Activated CD8-positive, alpha-beta memory T cell treated with anti-CD3 and anti-CD28 coated beads for 36 hours (primary cell): ENCODE results near the gene TNIK. TPM values are rescaled to one million over a fixed set of nuclear protein-coding genes. Genes with fewer than 3 reads are reported as not detected.
"Not testable (repeated sequence)": the region's sequence is repeated elsewhere in the genome, so short reads cannot be mapped to it uniquely, and the experiment has no call there.

Experiments
- CTCF ChIA-PET: fragments of 350-600 bp; sonication (Branson Sonifier 250); formaldehyde crosslinking; loops from one replicate; lab custom pipeline; 2021; ENCODE audit warnings: antibody characterized with exemption; lab: Charles Lee
- POLR2A ChIA-PET: fragments of 350-600 bp; sonication (Branson Sonifier 250); formaldehyde crosslinking; loops from one replicate; lab custom pipeline; 2021; ENCODE audit warnings: antibody characterized with exemption; lab: Charles Lee
- total RNA-seq, 2 experiments: library from RNA; stranded (reverse); gene quantifications; one replicate each; pipeline ENCODE4 v1.2.3, GENCODE V29; 2021

The TNIK gene
- total RNA-seq, 2 experiments from 2014 or later = 15.4 to 17.8 TPM

DNA sequence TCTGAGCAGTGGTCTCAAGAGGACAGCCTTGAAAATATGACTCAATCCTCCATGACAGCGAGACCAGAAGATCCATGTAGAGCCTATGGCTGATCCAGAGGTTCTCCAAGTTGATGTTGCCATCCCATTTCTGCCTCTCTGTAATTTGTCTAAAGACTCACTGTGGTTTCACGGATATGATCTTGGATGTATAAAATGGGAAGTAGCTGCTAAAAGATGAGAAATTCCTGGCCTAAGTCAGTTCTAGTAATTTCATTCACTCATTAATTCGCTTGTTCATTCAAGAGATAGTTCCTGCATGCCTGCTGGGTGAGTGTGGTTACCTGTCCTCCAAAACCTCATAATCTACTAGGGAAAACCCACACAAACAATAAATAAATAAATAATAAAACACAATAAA is 145.9 kb downstream of the TNIK start:
- POLR2A ChIA-PET = no interaction called here
- CTCF ChIA-PET = no interaction called here

- ChIA-PET POLR2A (no interaction called here), CTCF (no interaction called here)
Measured at GRCh38 chr3:171313702-171314101, 146.5 kb downstream of the TNIK start.

GRCh38 chr3:171312741-171313140 is 147.5 kb downstream of the TNIK start:
- ChIA-PET CTCF (no interaction called here), POLR2A (interaction anchor here (0.6 kb wide), 1 partner anchor 26 kb away, joined by 3 read pairs; no protein-coding TSS in a partner anchor)

DNA sequence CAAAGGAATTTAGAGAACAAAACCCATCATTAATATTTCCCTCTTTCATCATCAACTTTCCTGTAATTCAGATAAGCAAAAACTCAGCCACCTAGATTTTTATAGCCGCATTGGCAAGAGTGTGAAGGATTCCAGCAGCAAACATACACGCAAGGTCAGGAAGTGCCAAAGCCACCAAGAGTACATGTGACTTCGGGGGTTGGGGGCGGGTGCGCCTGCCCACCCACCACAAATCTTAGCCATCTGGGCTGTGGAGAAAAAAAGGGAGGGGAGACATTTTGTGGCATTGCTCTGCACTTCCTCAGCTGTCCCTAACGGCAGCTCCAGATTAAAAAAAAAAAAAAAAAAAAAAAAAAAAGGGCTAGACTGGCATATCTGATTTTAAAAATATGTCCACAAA is 148.4 kb downstream of the TNIK start:
- POLR2A ChIA-PET = no interaction called here
- CTCF ChIA-PET = no interaction called here

- ChIA-PET POLR2A (no interaction called here), CTCF (no interaction called here)
Measured at GRCh38 chr3:171309906-171310359, 150.3 kb downstream of the TNIK start.

GRCh38 chr3:171307988-171308387 is 152.2 kb downstream of the TNIK start:
- POLR2A ChIA-PET = no interaction called here
- CTCF ChIA-PET = no interaction called here

GRCh38 chr3:171307046-171307585 is 153.1 kb downstream of the TNIK start:
- CTCF ChIA-PET = no interaction called here
- POLR2A ChIA-PET = no interaction called here

DNA sequence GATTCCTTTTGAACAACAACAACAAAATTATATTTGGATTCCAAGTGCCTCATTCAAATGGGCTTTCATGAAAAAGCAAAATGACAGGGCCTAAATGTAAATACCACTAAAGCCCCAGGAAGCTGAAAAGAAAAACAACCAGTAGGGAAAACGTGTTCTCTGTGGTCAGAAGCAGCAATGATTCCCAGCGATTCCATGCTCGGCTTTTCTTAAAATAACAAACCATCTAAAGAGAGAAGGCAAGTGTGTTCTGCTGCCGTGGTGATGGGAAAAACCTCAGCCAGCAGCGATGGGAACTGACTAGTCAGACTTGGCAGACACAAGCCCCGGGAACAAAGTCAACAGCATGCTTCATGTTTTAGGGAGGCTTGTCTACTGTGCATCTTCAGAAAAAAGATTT is 153.6 kb downstream of the TNIK start:
- POLR2A ChIA-PET = no interaction called here
- CTCF ChIA-PET = no interaction called here

DNA sequence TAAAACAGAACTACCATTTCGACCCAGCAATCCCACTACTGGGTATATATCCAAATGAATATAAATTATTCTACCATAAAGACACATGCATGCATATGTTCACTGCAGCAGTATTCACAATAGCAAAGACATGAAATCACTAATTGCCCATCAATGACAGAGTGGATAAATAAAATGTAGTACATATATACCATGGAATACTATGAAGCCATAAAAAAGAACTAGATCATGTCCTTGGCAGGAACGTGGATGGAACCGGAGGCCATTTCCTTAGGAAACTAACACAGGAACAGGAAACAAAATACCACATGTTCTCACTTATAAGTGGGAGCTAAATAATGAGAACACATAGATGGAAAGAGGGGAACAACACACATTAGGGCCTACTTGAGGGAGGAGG is 154.4 kb downstream of the TNIK start:
- CTCF ChIA-PET, POLR2A ChIA-PET: not testable (repeated sequence)

DNA sequence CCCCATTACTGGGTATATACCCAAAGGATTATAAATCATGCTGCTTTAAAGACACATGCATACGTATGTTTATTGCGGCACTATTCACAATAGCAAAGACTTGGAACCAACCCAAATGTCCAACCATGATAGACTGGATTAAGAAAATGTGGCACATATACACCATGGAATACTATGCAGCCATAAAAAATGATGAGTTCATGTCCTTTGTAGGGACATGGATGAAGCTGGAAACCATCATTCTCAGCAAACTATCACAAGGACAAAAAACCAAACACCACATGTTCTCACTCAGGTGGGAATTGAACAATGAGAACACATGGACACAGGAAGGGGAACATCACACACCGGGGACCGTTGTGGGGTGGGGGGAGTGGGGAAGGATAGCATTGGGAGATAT is 155.7 kb downstream of the TNIK start:
- CTCF ChIA-PET = interaction anchor here (0.7 kb wide), 1 partner anchor 147 kb away, joined by 3 read pairs; no protein-coding TSS in a partner anchor
- POLR2A ChIA-PET = not testable (repeated sequence)

DNA sequence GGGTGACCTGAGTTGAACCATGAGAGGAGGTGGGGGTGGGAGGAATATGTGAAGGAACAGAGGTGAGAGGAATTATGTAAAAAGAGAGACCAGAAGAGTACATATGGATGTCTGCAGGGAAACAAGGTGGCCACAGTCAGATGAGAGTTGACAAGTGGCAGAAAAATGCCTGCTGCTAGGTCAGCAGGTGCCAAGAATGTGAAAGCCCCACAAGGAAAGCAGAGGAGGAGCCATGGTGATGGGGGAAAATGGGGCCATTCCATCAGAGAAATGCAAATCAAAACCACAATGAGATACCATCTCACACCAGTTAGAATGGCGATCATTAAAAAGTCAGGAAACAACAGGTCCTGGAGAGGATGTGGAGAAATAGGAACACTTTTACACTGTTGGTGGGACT is 156.2 kb downstream of the TNIK start:
- CTCF ChIA-PET, POLR2A ChIA-PET: not testable (repeated sequence)

DNA sequence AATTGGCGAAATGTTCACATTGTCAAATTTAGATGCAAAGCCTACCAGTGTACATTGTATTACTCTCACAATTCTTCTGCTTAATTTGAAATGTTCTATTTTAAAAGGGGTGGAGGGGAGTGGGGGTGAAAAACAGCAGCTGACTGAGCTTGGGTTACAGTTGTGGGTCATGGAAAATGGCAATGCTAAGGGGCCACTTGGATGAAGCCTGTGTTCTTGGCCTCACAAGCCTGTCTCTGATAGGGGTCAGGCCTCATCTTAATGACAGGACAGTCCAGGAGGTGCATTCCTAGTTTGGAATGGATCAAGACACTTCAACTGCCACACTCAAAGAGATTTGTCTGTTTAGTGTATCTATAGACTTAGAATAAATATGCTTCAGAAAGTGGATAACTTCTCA is 158.2 kb downstream of the TNIK start:
- ChIA-PET POLR2A (no interaction called here), CTCF (no interaction called here)

- POLR2A ChIA-PET = no interaction called here
Measured at GRCh38 chr3:171301002-171301401, 159.2 kb downstream of the TNIK start.

DNA sequence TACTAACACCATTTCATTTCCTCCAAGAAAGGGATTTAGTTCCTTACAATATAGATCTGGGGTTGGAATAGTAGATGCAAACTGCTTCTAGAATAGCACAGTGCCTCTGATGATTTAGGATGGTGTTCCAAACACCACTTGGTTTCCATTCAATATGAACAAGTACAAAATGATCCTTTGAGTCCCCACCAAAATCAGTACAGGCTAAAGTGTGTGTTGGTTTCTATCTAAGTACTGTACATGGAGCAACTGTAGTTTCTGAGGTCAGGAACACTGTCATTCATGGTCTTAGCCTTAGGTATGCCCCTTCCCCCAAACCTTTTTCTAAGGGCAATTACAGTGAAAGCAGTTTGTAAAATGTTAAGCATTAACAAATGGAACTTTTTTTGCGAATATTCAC is 162.3 kb downstream of the TNIK start:
- CTCF ChIA-PET = no interaction called here

More at GRCh38 chr3:171301002-171301401, 159.2 kb downstream of the TNIK start:
- CTCF ChIA-PET = no interaction called here

GRCh38 chr3:171297207-171297606 is 163.0 kb downstream of the TNIK start:
- ChIA-PET CTCF (no interaction called here), POLR2A (no interaction called here)

More for the DNA sequence above, 162.3 kb downstream of the TNIK start:
- POLR2A ChIA-PET = no interaction called here

DNA sequence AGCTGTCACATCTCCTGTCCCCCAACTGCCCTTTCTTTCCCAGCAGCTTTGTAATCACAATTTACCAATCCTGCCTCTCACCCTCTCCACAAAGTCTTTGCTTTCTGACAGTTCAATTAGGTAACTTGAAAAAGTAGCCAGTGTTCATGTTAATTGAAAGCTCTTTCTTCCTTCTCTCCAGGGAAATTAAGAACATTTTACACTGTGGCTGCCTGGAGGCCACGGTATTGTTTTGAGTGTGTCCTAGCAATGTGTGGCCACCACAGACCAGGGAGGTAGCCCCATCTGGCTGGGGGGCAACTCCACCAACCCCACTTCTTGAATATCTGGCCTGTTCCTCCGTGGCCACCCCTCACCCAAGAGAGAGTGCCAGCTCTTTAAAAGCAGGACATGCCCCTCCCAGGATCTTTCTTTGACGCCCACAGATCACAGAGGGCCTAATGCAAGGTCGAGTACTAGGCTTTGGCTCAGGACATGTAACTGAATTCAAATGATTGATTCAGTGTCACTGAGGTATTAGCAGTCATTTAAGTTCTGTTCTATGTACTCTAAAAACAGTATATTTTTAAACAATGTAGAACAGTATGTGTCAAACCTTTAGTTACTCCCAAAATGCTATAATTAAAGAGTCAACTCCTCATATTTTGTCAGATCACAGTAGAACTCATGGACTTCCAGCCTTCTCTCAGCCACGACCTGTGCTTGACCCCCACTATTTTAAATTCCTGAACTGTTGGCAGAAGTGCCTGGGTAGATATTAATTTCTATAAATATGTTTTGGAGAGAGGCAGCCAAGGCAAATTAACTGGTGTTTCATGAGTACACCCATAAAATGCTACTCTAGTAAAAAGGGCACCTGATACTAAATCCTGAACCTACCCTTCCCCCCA is 164.5 kb downstream of the TNIK start:
- POLR2A ChIA-PET = no interaction called here
- CTCF ChIA-PET = no interaction called here

DNA sequence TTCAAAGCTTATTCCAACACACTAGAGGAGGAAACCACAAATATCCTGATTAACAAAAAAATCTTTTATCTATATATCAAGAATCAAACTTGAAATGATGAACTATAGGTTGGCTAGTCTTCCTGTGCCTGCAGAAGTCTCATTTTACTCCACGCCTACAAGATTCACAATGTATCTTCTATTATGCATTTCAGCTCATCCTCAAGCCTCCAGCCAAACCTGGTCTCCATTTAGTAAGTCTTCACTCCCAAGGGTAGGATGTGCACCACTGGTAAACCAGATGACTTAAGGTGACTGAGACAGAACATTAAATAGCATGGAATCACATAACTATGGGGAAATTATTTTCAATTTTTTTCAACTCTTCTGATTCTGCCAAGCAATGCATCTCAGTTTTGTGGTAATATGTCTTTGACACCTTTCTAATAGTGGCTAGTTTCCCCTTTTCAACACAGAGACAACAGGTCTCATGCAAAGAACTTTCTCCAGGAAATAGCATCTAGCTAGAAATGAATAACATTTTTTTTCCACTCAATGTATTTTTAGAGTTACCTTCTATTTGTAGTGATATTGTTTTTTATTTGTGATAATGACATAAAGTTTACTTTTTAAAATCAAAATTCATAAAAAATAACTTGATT is 166.9 kb downstream of the TNIK start:
- POLR2A ChIA-PET = no interaction called here

DNA sequence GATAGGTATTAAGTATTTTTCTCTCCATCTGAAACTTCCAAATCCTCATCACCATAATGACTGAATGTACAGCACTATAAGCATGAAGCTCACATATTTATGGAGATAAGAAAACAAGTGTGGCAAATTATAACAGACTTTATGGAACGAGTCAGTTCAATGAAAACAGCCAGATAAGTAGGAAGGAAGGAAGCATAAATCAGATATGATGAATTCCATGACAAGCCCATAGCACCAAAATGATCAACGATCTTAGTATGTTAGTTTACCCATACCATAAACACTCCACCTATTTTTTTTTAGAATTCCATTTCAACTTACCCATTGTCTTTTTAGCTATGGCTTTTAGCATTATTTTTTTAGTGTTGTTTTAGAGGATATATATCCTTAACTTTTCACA is 169.5 kb downstream of the TNIK start:
- POLR2A ChIA-PET = no interaction called here
- CTCF ChIA-PET = no interaction called here

More for the DNA sequence above, 166.9 kb downstream of the TNIK start:
- CTCF ChIA-PET = no interaction called here

- ChIA-PET CTCF (no interaction called here), POLR2A (no interaction called here)
Measured at GRCh38 chr3:171289291-171289690, 170.9 kb downstream of the TNIK start.

GRCh38 chr3:171287761-171288160 is 172.4 kb downstream of the TNIK start:
- POLR2A ChIA-PET, CTCF ChIA-PET: not testable (repeated sequence)
